HG02943 (cell line): ENCODE results near the gene SHISA4.
"Not testable (repeated sequence)": the region's sequence is repeated elsewhere in the genome, so short reads cannot be mapped to it uniquely, and the experiment has no call there.

Experiments used
- ATAC-seq: cut with Tn5 transposase; IDR thresholded peaks from one replicate; pipeline ENCODE4 v1.9.1; 2021; ENCODE audit warnings: mild to moderate bottlenecking, low read depth, moderate library complexity; ENCODE audit not compliant: unreplicated experiment

Gene SHISA4

GRCh38 chr1:201918343-201918742 lies 29.6 kb downstream of the SHISA4 start:
- ATAC-seq: no peak

DNA sequence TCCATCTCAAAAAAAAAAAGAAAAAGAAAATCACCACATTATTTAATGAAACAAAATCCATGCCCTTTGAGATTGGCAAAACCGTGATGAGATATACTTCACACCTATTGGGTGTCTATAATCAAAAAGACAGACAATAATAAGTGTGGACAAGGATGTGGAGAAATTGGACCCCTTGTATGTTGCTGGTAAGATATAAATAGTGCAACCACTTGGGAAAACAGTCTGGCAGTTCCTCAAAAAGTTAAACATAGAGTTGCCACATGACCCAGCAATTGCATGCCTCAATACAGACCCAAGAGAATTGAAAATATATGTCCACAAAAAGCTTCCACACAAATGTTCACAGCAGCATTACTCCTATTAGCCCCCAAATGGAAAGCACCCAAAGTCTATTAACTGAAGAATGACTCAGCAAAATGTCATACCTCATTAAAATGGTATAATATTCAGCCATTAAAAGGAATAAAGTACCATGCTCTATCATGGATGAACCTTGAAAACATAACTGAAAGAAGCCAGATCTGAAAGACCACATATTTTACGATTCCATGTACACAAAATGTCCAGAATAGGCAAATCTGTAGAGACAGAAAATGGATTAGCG lies 33.4 kb downstream of the SHISA4 start:
- no peak for ATAC-seq

DNA sequence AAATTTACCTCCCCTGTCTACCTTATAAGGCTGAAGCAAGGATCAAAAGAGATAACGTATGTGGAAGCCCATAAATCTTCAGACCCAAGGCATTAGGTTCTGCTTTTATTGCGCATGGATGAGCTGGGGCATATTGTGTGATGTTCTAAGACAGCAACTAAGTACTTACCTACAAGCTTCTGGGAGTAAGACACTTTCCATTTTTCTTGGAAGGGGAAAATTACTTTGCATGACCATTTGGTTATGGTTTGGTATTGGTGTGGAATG lies 36.5 kb downstream of the SHISA4 start:
- no peak for ATAC-seq

GRCh38 chr1:201925981-201926645 lies 37.4 kb downstream of the SHISA4 start:
- no peak for ATAC-seq

DNA sequence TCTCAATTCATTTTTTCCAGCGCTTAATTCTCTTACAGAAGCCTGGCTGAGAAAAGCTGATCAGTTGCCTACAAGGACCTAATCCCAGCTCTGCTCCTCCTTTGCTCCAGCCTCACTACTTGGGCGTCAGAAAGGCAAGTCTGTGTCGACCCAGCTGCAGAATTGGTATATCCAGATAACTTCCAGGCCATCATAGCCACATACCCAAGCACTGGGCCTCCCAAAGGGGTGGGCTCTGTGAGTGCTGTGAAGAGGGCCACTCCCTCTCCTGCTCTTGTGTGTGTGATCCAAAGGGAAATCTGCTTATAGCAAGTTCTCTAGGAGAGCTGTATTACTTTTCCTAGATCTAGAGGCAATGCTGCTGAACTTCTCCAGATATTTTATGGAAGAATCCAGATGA lies 39.6 kb downstream of the SHISA4 start:
- no peak for ATAC-seq

GRCh38 chr1:201930137-201930536 lies 41.4 kb downstream of the SHISA4 start:
- no peak for ATAC-seq

DNA sequence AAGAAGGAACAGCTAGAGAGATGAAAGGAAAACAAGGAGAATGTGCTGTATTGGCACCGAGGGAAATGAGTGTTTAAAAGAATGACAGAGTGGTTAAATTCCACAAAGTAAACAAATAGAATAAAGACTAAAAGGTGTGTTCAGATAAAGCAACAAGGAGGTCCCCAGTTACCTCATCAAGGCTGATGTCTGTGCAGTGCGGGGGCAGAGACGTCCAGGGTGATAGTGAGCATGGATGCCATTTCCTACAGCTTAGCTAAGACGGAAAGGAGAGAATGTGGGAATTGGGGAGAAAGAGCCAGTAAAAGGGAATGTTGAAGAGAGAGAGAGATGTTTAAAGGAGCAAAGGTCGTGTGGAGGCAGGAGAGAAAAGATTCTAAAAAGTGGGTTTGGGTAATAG lies 42.1 kb downstream of the SHISA4 start:
- ATAC-seq: no peak

DNA sequence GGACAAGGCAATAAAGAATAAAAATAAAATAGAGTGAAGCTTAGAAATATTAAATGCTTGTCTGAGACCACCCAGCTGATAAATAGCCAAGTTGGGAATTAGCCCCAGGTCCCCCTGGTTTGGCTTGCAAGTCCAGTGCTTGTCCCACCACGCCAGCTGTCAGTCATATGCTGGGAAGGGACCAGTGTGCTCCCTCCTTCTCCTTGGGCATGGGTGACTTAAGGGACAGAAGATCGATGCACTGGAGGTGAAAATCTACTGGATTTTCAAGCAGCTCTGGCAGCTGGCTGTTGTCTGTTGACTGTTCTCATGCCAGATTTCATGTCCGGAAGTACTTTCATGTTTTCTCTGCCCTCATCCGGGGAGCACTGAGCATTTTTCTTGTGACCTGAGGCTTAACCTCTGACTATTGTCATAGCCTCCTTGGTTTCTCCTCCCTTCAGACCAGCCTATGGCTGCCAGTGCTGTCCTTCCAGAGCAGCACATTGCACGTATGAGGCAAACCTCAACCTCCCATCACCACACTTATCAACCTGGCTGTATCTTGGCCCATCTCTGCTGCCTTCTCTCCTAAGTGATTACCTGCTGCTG lies 45.2 kb downstream of the SHISA4 start:
- no peak for ATAC-seq

DNA sequence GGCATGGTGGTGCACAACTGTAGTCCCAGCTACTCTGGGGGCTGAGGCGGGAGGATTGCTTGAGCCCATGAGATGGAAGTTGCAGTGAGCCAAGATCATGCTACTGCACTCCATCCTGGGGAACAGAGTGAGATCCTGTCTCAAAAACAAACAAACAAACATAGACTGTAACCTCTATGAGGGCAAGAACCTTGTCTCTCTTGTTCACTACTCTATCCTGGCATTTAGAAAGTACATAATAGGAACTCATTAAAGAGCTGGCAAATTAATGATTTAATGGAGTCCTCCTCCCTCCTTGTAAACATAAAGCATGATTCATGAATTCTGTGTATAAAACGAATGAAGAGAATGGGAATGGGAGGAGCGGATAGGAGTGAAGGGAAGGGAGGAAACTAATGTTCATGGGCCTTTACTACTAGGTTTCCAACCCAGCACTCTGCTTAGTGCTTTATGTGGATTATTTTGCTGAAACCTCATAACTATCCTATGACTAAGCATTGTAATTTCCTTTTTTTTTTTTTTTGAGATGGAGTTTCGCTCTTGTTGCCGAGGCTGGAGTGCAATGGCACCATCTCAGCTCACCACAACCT lies 49.0 kb downstream of the SHISA4 start:
- no peak for ATAC-seq

DNA sequence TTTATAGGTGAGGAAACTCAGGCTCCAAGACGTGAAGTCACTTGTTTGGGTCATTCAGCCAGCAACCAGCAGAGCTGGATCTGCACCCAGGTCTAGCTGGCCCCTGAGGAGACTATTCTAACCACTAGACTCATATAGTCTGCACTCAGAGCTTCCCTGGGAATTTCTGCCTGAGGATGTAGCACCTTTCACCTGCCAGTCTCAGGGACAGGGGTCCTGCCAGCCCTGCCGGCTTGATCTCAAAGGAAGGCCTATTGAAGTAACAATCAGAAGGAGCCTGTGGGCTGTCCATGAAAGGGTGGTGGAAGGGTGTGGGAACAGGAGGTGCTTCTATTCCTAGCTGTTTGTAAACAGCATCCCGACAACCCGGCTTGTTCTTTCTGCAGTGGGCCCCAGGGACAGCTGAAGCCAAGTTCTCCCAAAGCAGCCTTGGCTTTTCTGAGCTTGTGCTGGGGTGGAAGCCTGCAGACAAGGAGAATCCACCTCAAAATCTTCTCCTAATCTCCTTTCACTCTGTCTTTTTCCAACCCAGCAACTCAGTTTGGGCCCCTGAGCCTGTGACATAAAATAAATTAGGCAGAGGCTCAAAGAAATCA lies 49.8 kb downstream of the SHISA4 start:
- no peak for ATAC-seq

- ATAC-seq: no peak
Measured at GRCh38 chr1:201939148-201939547, 50.5 kb downstream of the SHISA4 start.

- no peak for ATAC-seq
Measured at GRCh38 chr1:201939574-201939973, 50.9 kb downstream of the SHISA4 start.

DNA sequence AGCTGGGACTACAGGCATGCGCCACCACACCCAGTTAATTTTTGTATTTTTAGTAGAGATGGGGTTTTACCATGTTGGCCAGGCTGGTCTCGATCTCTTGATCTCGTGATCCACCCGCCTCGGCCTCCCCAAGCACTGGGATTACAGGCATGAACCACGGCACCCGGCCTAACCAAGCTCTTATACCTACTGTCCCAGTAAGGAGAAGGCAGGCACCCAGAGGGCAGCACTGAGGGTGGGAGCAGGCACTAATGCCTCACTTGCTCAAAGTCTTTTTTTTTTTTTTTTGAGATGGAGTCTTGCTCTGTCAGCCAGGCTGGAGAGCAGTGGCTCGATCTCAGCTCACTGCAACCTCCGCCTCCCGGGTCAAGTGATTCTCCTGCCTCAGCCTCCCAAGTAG lies 51.6 kb downstream of the SHISA4 start:
- ATAC-seq: not testable (repeated sequence)

DNA sequence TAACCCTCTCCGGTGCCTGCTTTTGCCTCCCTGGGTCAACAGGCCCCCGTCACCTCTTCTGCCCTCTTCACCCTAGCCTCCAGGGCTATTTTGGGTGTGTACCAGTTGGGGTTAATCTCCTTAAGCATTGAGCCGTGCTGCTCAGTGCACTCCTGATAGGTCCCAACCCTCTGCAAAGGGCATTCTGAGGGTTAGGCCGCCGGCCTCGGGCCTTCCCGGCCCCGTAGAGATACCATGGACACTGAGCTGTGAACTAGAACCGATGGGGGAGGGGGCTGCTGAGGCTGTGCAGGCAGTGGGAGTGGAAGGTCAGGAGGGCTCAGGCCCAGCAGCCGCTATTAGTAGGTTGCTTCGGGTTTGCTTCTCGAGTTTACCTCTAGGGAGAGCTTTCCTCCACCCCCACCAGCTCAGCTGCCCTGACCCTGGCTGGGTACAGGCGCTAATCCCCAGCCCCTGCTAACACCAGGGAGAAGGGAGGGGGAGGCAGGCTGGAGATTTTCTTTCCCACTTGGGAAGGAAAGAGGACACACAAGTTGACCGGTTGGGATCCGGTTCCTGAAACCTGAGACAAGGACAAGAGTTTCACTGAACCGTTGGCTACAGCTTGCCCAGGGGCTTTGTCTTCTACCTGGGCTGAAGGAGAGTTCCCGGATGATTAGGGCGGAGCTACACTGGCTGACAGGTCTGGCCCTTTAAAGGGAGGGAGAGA lies 52.9 kb downstream of the SHISA4 start:
- ATAC-seq: no peak

GRCh38 chr1:201942129-201942495 lies 53.4 kb downstream of the SHISA4 start:
- ATAC-seq: no peak
